ENCODE results near the gene CKMT1A. TPM values are rescaled to one million over a fixed set of nuclear protein-coding genes. Genes with fewer than 3 reads are reported as not detected.
"Not testable (repeated sequence)": the region's sequence is repeated elsewhere in the genome, so short reads cannot be mapped to it uniquely, and the experiment has no call there.

CKMT1A gene
- total and polyA plus RNA-seq, 2 of the 4 experiments (the other 2 are of a cell fraction) = not detected

DNA sequence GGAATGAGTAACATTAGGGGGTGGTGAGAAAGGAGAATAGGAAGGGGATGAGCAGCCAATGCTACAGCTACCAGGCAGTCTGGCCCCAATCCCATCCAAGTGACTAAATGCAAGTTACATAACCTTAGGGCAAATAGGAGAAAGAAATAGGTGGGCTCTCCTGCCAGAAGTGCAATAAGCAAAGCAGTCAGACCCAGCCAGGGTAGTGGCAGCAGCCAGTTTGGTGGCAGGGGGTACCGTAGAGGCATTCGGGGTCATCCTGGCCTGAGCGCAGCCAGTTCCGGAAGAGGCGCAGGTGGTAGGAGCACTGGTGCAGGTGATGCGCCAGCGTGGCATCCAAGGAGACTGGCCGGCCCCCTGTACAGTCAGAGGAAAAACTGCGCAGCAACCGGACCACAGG is 33.9 kb upstream of the CKMT1A start:
- H2BK120ac ChIP-seq (ENCODE audit: low read depth, low read length); ATAC-seq (ENCODE audit: low read depth); in situ Hi-C loops (cut with MboI; ENCODE audit: low sequenced_read_pairs); H3K4me1 ChIP-seq (ENCODE audit: control insufficient read depth, insufficient read depth, low read length); H4K20me1 ChIP-seq (ENCODE audit: insufficient read depth, low read length); H2AK9ac ChIP-seq (replicated peaks; ENCODE audit: low read depth, low read length, poor library complexity); H2BK20ac ChIP-seq (ENCODE audit: low read depth, low read length); DNase-seq; H3K4me2 ChIP-seq (ENCODE audit: low read depth, low read length); intact Hi-C loops (cut with micrococcal nuclease); H3K27me3 ChIP-seq (ENCODE audit: control insufficient read depth, insufficient read depth, low read length); H3K14ac ChIP-seq (replicated peaks; ENCODE audit: low read depth, low read length); H3K56ac ChIP-seq (ENCODE audit: extremely low read depth, insufficient read depth, low read length); BruUV-seq (replicated peaks); CTCF ChIA-PET; dilution Hi-C loops (cut with HindIII; ENCODE audit: low sequenced_read_pairs, unreplicated experiment); H3K79me1 ChIP-seq (ENCODE audit: low read depth in 1 of 2, low read length in 2 of 2); H3K9ac ChIP-seq (ENCODE audit: low read depth, low read length); H3K27ac ChIP-seq (ENCODE audit: insufficient read depth, low read length); H3K23ac ChIP-seq (ENCODE audit: low read depth, low read length); H3K9me3 ChIP-seq (ENCODE audit: control insufficient read depth, insufficient read depth, low read length); H3K4me3 ChIP-seq (ENCODE audit: insufficient read depth, low read depth, low read length); H4K91ac ChIP-seq (ENCODE audit: insufficient read depth, low read depth, low read length); H3K36me3 ChIP-seq (ENCODE audit: control insufficient read depth, insufficient read depth, low read length); H2AFZ ChIP-seq (replicated peaks; ENCODE audit: low read length, poor library complexity); H3K9me1 ChIP-seq (ENCODE audit: insufficient read depth, low read length); H2BK5ac ChIP-seq (ENCODE audit: low read depth, low read length, poor library complexity, severe bottlenecking); H2BK15ac ChIP-seq (ENCODE audit: low read depth, low read length); H4K8ac ChIP-seq (ENCODE audit: low read depth in 2 of 2, low read length in 2 of 2); POLR2A ChIA-PET (ENCODE audit: unreplicated experiment); H3K4ac ChIP-seq (ENCODE audit: low read depth, low read length); H3K18ac ChIP-seq (ENCODE audit: low read depth, low read length); H2AK5ac ChIP-seq (ENCODE audit: low read depth, low read length); H4K5ac ChIP-seq (ENCODE audit: low read depth, low read length): not testable (repeated sequence)
- no CpG with 5 or more reads among the region's 10 CpGs for WGBS, 2 experiments (ENCODE audit: extremely low coverage in 2 of 2, insufficient read length in 1 of 2)

DNA sequence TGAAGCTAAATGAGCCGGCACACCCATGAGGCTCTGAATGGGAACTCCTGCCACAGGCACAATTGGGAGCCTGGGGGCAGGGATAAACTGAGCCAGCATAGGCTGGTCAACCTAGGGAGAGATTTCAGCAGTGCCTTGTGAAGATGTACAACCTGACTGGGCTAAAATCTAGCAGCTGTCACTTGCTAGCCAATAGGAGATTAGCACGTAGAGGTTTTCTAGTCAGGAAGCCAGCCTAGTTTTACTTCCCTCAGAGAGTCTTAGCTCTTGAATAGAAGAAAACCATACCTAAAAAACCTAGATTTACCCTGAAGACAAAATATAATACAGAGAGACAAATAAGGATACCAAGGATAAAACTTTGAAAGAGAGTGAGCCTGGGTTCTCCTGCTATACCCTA is 31.4 kb upstream of the CKMT1A start:
- in situ Hi-C loops (cut with MboI; ENCODE audit: low sequenced_read_pairs); H3K4me3 ChIP-seq (ENCODE audit: insufficient read depth, low read depth, low read length); H3K56ac ChIP-seq (ENCODE audit: extremely low read depth, insufficient read depth, low read length); H3K4ac ChIP-seq (ENCODE audit: low read depth, low read length); dilution Hi-C loops (cut with HindIII; ENCODE audit: low sequenced_read_pairs, unreplicated experiment); H4K20me1 ChIP-seq (ENCODE audit: insufficient read depth, low read length); H2AK9ac ChIP-seq (replicated peaks; ENCODE audit: low read depth, low read length, poor library complexity); H2AK5ac ChIP-seq (ENCODE audit: low read depth, low read length); H3K79me1 ChIP-seq (ENCODE audit: low read depth in 1 of 2, low read length in 2 of 2); H3K14ac ChIP-seq (replicated peaks; ENCODE audit: low read depth, low read length); H2BK120ac ChIP-seq (ENCODE audit: low read depth, low read length); H2BK20ac ChIP-seq (ENCODE audit: low read depth, low read length); intact Hi-C loops (cut with micrococcal nuclease); H4K91ac ChIP-seq (ENCODE audit: insufficient read depth, low read depth, low read length); H3K9me1 ChIP-seq (ENCODE audit: insufficient read depth, low read length); H3K9ac ChIP-seq (ENCODE audit: low read depth, low read length); H3K27me3 ChIP-seq (ENCODE audit: control insufficient read depth, insufficient read depth, low read length); H3K4me2 ChIP-seq (ENCODE audit: low read depth, low read length); H2BK15ac ChIP-seq (ENCODE audit: low read depth, low read length); H3K23ac ChIP-seq (ENCODE audit: low read depth, low read length); H3K36me3 ChIP-seq (ENCODE audit: control insufficient read depth, insufficient read depth, low read length); H2BK5ac ChIP-seq (ENCODE audit: low read depth, low read length, poor library complexity, severe bottlenecking); CTCF ChIA-PET; H4K8ac ChIP-seq (ENCODE audit: low read depth in 2 of 2, low read length in 2 of 2); H2AFZ ChIP-seq (replicated peaks; ENCODE audit: low read length, poor library complexity); POLR2A ChIA-PET (ENCODE audit: unreplicated experiment); ATAC-seq (ENCODE audit: low read depth); H4K5ac ChIP-seq (ENCODE audit: low read depth, low read length); BruUV-seq (replicated peaks); H3K18ac ChIP-seq (ENCODE audit: low read depth, low read length); H3K9me3 ChIP-seq (ENCODE audit: control insufficient read depth, insufficient read depth, low read length); H3K4me1 ChIP-seq (ENCODE audit: control insufficient read depth, insufficient read depth, low read length); H3K27ac ChIP-seq (ENCODE audit: insufficient read depth, low read length); DNase-seq: not testable (repeated sequence)
- WGBS, 2 experiments (ENCODE audit: extremely low coverage in 2 of 2, insufficient read length in 1 of 2) = no CpG with 5 or more reads among the region's 2 CpGs
